ENCODE data around the gene LAMC1. TPM values are rescaled to one million over a fixed set of nuclear protein-coding genes. Genes with fewer than 3 reads are reported as not detected.
A peak's percentile ranks its signal among the peaks of the same experiment; 100 is the strongest.

The LAMC1 gene
- total and polyA plus RNA-seq, 2 experiments from 2014 or later: 185 to 686 TPM

GRCh38 chr1:183096894-183097293 is 73.7 kb downstream of the LAMC1 start:
- Histone ChIP-seq H3K4me2 (ENCODE audit: unreplicated experiment) (peak overlapping the region; percentile 55), H2AFZ (no peak overlapping the region), H3K9me3 (ENCODE audit: low read depth) (no peaks in the 10 kb centered on the region), H3F3A (ENCODE audit: insufficient read depth) (peaks cover 84% of the 10 kb centered on the region), H3K4me1 (ENCODE audit: insufficient read depth) (peaks cover 89% of the 10 kb centered on the region), H3K79me2 (ENCODE audit: insufficient read depth) (peaks cover 95% of the 10 kb centered on the region), H3K36me3 (ENCODE audit: low read depth) (no peaks in the 10 kb centered on the region; the same call in 1 of the 2 replicates), H3K9ac (peak overlapping the region; percentile 34), H4K20me1 (ENCODE audit: insufficient read depth) (peaks cover 18% of the 10 kb centered on the region), H3K4me3 (peak overlapping the region; percentile 44; the same call in 1 of the 2 replicates), H3K27me3 (replicated peaks; ENCODE audit: insufficient read depth) (no peaks in the 10 kb centered on the region), H3K9me2 (ENCODE audit: insufficient read depth) (no peaks in the 10 kb centered on the region), H3K27ac (peak overlapping the region; percentile 81)
- WGBS, 2 experiments (ENCODE audit: low coverage in 1 of 2, low lambda C conversion rate in 2 of 2, missing lambda C conversion rate in 2 of 2): 9 to 16% methylated on average over 3 of the region's 3 CpGs
- TF ChIP-seq EZH2 (IDR thresholded peaks at IDR 0.05; ENCODE audit: insufficient read depth, poor library complexity, severe bottlenecking) (no peak), EZH2phosphoT487 (IDR thresholded peaks at IDR 0.05; ENCODE audit: insufficient read depth, low read depth) (no peak)
- in situ Hi-C loops (cut with MboI): no loop called here
- peak; percentile 74 for DNase-seq

- Histone ChIP-seq H3K27ac (peak overlapping the region; percentile 81), H4K20me1 (ENCODE audit: insufficient read depth) (peaks cover 15% of the 10 kb centered on the region), H3K4me2 (ENCODE audit: unreplicated experiment) (peak overlapping the region; percentile 55), H3K4me3 (peak overlapping the region; percentile 44; the same call in 1 of the 2 replicates), H3K9ac (peak overlapping the region; percentile 34), H3K4me1 (ENCODE audit: insufficient read depth) (peaks cover 89% of the 10 kb centered on the region), H2AFZ (no peak overlapping the region), H3K79me2 (ENCODE audit: insufficient read depth) (peaks cover 95% of the 10 kb centered on the region), H3K36me3 (ENCODE audit: low read depth) (no peaks in the 10 kb centered on the region; the same call in 1 of the 2 replicates), H3F3A (ENCODE audit: insufficient read depth) (peaks cover 90% of the 10 kb centered on the region), H3K9me2 (ENCODE audit: insufficient read depth) (no peaks in the 10 kb centered on the region), H3K27me3 (replicated peaks; ENCODE audit: insufficient read depth) (no peaks in the 10 kb centered on the region), H3K9me3 (ENCODE audit: low read depth) (no peaks in the 10 kb centered on the region)
- WGBS, 2 experiments (ENCODE audit: low coverage in 1 of 2, low lambda C conversion rate in 2 of 2, missing lambda C conversion rate in 2 of 2): 28 to 37% methylated on average over 3 of the region's 3 CpGs
- in situ Hi-C loops (cut with MboI): no loop called here
- DNase-seq: peak; percentile 80
- TF ChIP-seq EZH2 (IDR thresholded peaks at IDR 0.05; ENCODE audit: insufficient read depth, poor library complexity, severe bottlenecking) (no peak), EZH2phosphoT487 (IDR thresholded peaks at IDR 0.05; ENCODE audit: insufficient read depth, low read depth) (no peak)
Measured at GRCh38 chr1:183097438-183098051, 74.3 kb downstream of the LAMC1 start.

DNA sequence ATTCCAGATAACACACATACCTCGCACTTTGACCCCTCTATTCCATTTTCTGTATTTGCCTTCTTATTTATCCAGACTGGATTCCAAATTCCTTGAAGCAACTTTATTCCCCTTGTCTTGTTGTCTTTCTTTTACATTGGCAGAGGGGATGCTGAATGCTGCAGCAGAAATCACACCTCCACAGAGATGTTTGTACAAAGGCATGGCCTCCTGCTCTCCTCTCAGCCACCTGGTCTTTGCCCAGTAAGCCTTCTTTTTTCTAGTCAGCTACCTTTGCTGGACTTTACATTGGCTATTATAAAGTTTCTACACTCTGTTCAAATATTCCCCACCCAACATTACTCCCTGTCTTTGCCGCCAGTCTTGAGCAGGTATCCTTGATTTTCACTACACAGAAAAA is 75.1 kb downstream of the LAMC1 start:
- H3F3A ChIP-seq (ENCODE audit: insufficient read depth): peaks cover 91% of the 10 kb centered on the region
- peak overlapping the region; percentile 55 for H3K4me2 ChIP-seq (ENCODE audit: unreplicated experiment)
- H3K4me1 ChIP-seq (ENCODE audit: insufficient read depth): peaks cover 85% of the 10 kb centered on the region
- H3K4me3 ChIP-seq: peak overlapping the region; percentile 44; the same call in 1 of the 2 replicates
- peak overlapping the region; percentile 81 for H3K27ac ChIP-seq
- 68 to 73% methylated on average over 2 of the region's 2 CpGs for WGBS, 2 experiments (ENCODE audit: low coverage in 1 of 2, low lambda C conversion rate in 2 of 2, missing lambda C conversion rate in 2 of 2)
- peak overlapping the region; percentile 34; the same call in 1 of the 2 replicates for H3K9ac ChIP-seq
- no peaks in the 10 kb centered on the region for H3K9me3 ChIP-seq (ENCODE audit: low read depth)
- H4K20me1 ChIP-seq (ENCODE audit: insufficient read depth): peaks cover 17% of the 10 kb centered on the region
- no peaks in the 10 kb centered on the region for H3K9me2 ChIP-seq (ENCODE audit: insufficient read depth)
- no peak for DNase-seq
- in situ Hi-C loops (cut with MboI): no loop called here
- H2AFZ ChIP-seq: no peak overlapping the region
- H3K36me3 ChIP-seq (ENCODE audit: low read depth): peaks cover 1% of the 10 kb centered on the region
- TF ChIP-seq EZH2 (IDR thresholded peaks at IDR 0.05; ENCODE audit: insufficient read depth, poor library complexity, severe bottlenecking) (no peak), EZH2phosphoT487 (IDR thresholded peaks at IDR 0.05; ENCODE audit: insufficient read depth, low read depth) (no peak)
- H3K79me2 ChIP-seq (ENCODE audit: insufficient read depth): peaks cover 95% of the 10 kb centered on the region
- no peaks in the 10 kb centered on the region for H3K27me3 ChIP-seq (replicated peaks; ENCODE audit: insufficient read depth)

DNA sequence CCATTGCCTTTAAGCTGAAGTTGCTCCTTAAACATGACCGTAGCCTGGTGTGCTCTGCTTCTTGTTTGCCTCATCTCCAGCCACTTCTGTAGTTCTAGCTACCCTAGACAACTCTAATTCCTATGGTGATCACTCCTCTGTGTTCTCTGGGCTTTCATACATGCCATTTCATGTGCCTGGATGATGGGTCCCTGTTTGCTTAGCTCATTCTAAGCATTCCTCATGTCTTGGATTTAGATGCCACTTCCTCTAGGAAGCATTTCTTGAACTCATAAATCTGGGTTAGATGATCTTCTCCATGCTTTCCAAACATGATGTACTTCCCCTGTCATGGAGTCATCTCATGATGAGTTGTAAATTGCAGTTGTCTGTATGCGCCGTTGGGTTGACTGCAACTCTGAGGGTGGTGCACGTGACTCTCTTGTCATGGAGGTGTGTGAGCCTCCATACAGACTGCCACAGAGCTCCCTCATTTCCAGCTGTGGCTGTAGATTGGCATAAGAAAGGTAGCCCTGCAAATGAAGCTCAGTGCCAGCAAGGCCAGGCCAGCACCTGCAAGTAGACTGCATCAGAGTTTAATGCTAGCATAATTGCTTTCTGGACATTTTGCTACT is 77.2 kb downstream of the LAMC1 start:
- Histone ChIP-seq H3F3A (ENCODE audit: insufficient read depth) (peaks cover 89% of the 10 kb centered on the region), H3K36me3 (ENCODE audit: low read depth) (peaks cover 20% of the 10 kb centered on the region), H3K4me1 (ENCODE audit: insufficient read depth) (peaks cover 65% of the 10 kb centered on the region), H3K9me3 (ENCODE audit: low read depth) (no peaks in the 10 kb centered on the region), H3K27ac (no peak overlapping the region; the same call in 1 of the 2 replicates), H3K79me2 (ENCODE audit: insufficient read depth) (peaks cover 100% of the 10 kb centered on the region), H4K20me1 (ENCODE audit: insufficient read depth) (peaks cover 17% of the 10 kb centered on the region), H3K4me2 (ENCODE audit: unreplicated experiment) (no peak overlapping the region), H3K9ac (no peak overlapping the region), H3K4me3 (no peak overlapping the region), H3K9me2 (ENCODE audit: insufficient read depth) (no peaks in the 10 kb centered on the region), H3K27me3 (replicated peaks; ENCODE audit: insufficient read depth) (no peaks in the 10 kb centered on the region), H2AFZ (no peak overlapping the region)
- 90 to 97% methylated on average over 4 of the region's 4 CpGs for WGBS, 2 experiments (ENCODE audit: low coverage in 1 of 2, low lambda C conversion rate in 2 of 2, missing lambda C conversion rate in 2 of 2)
- no peak for TF ChIP-seq EZH2 (IDR thresholded peaks at IDR 0.05; ENCODE audit: insufficient read depth, poor library complexity, severe bottlenecking)
- no peak for TF ChIP-seq EZH2phosphoT487 (IDR thresholded peaks at IDR 0.05; ENCODE audit: insufficient read depth, low read depth)
- no peak for DNase-seq
- in situ Hi-C loops (cut with MboI): no loop called here
